Measurements from ENCODE around the gene ZNF234.

DNA sequence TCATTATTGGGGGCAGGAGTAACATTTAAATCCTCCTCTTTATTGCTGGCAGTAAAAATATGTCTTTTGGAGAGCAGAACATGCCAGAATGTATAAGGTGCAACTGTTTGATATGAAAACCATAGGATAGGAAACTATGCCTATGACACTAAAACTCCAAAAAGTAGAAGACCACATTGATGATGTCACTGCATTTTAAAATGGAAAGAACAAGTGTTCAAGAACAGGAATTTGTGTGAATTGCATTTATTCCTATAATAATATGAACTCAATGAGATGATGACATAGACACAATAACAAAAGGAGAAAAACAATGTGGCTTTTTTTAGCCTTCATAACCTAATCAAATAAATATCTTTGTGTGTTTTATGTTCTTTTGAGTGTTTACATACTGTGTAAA is 31.9 kb upstream of the ZNF234 start:
- TF ChIP-seq, protein P1, sequence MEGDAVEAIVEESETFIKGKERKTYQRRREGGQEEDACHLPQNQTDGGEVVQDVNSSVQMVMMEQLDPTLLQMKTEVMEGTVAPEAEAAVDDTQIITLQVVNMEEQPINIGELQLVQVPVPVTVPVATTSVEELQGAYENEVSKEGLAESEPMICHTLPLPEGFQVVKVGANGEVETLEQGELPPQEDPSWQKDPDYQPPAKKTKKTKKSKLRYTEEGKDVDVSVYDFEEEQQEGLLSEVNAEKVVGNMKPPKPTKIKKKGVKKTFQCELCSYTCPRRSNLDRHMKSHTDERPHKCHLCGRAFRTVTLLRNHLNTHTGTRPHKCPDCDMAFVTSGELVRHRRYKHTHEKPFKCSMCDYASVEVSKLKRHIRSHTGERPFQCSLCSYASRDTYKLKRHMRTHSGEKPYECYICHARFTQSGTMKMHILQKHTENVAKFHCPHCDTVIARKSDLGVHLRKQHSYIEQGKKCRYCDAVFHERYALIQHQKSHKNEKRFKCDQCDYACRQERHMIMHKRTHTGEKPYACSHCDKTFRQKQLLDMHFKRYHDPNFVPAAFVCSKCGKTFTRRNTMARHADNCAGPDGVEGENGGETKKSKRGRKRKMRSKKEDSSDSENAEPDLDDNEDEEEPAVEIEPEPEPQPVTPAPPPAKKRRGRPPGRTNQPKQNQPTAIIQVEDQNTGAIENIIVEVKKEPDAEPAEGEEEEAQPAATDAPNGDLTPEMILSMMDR (IDR thresholded peaks at IDR 0.05), result no peak
- no peak for TF ChIP-seq POLR2AphosphoS5 (IDR thresholded peaks at IDR 0.05; ENCODE audit: insufficient read depth in 1 of 2, low read depth in 1 of 2)
- no peak for TF ChIP-seq POLR2A (IDR thresholded peaks at IDR 0.05)
